Stimulated activated CD4-positive, alpha-beta T cell treated with anti-CD3 and anti-CD28 coated beads, TNF-alpha, amount 100 ng/mL, for 24 hours (primary cell): ENCODE data around the gene HLA-B.
A peak's percentile ranks its signal among the peaks of the same experiment; 100 is the strongest.
"Not testable (repeated sequence)": the region's sequence is repeated elsewhere in the genome, so short reads cannot be mapped to it uniquely, and the experiment has no call there.

Experiments used
- DNase-seq, 3 experiments: peaks; one replicate each; pipeline ENCODE4 v3.0.0-alpha.2; 2020; ENCODE audit warnings: low read depth in 3 of 3

Gene HLA-B

GRCh38 chr6:31383149-31383548 lies 26.2 kb upstream of the HLA-B start:
- DNase-seq: no peak

- DNase-seq: no peak
Measured at GRCh38 chr6:31381666-31382065, 24.7 kb upstream of the HLA-B start.

GRCh38 chr6:31379850-31380249 lies 22.9 kb upstream of the HLA-B start:
- DNase-seq: no peak

GRCh38 chr6:31378721-31379103 lies 21.7 kb upstream of the HLA-B start:
- DNase-seq: no peak

- DNase-seq: no peak
Measured at GRCh38 chr6:31378062-31378720, 21.2 kb upstream of the HLA-B start.

- no peak for DNase-seq
Measured at GRCh38 chr6:31377029-31377428, 20.1 kb upstream of the HLA-B start.

GRCh38 chr6:31375699-31376098 lies 18.7 kb upstream of the HLA-B start:
- DNase-seq: no peak

GRCh38 chr6:31374118-31374517 lies 17.1 kb upstream of the HLA-B start:
- DNase-seq: not testable (repeated sequence)

GRCh38 chr6:31368461-31368860 lies 11.5 kb upstream of the HLA-B start:
- no peak for DNase-seq

- peak; percentile 81 to 87 (median 85) for DNase-seq
Measured at GRCh38 chr6:31366693-31367470, 9.9 kb upstream of the HLA-B start.

- no peak for DNase-seq
Measured at GRCh38 chr6:31365864-31366263, 8.9 kb upstream of the HLA-B start.

GRCh38 chr6:31363811-31364210 lies 6.8 kb upstream of the HLA-B start:
- DNase-seq: no peak

- no peak for DNase-seq
Measured at GRCh38 chr6:31362751-31363150, 5.8 kb upstream of the HLA-B start.

GRCh38 chr6:31359581-31359980 lies 2.6 kb upstream of the HLA-B start:
- no peak for DNase-seq

GRCh38 chr6:31358302-31358701 lies 1.3 kb upstream of the HLA-B start:
- no peak for DNase-seq

GRCh38 chr6:31357886-31358285 lies 907 bp upstream of the HLA-B start:
- DNase-seq: no peak

- peak in 1 of 3 experiments; percentile 28 for DNase-seq
Measured at GRCh38 chr6:31356216-31356945, 598 bp downstream of the HLA-B start.

- DNase-seq: peak in 1 of 3 experiments; percentile 19
Measured at GRCh38 chr6:31355583-31355948, 1.4 kb downstream of the HLA-B start.

- DNase-seq: peak in 1 of 3 experiments; percentile 6
Measured at GRCh38 chr6:31354864-31355582, 2.0 kb downstream of the HLA-B start.

GRCh38 chr6:31354158-31354863 lies 2.7 kb downstream of the HLA-B start:
- peak in 1 of 3 experiments; percentile 5 for DNase-seq

- no peak for DNase-seq
Measured at GRCh38 chr6:31353384-31353945, 3.5 kb downstream of the HLA-B start.
